Esophagus squamous epithelium (tissue), 4 donors: ENCODE measurements around the gene C14orf180.

ENCODE experiments used
- POLR2A ChIP-seq, 4 donors: fragments of 450-650 bp; IDR thresholded peaks; one replicate each; pipeline ENCODE4 v1.6.1; 2017; ENCODE audit warnings: antibody characterized with exemption in 4 of 4, mild to moderate bottlenecking in 4 of 4, moderate library complexity in 3 of 4
- TF ChIP-seq, protein P1 (sequence below), 6 experiments: fragments of 450-650 bp in 4 of 6; fragments of 200-600 bp in 2 of 6; sonication (generic) in 2 of 6; IDR thresholded peaks; one replicate each; pipeline ENCODE4 v1.5.1; 2016 to 2019; ENCODE audit warnings: antibody characterized with exemption in 6 of 6, mild to moderate bottlenecking in 4 of 6, moderate library complexity in 4 of 6

DNA sequence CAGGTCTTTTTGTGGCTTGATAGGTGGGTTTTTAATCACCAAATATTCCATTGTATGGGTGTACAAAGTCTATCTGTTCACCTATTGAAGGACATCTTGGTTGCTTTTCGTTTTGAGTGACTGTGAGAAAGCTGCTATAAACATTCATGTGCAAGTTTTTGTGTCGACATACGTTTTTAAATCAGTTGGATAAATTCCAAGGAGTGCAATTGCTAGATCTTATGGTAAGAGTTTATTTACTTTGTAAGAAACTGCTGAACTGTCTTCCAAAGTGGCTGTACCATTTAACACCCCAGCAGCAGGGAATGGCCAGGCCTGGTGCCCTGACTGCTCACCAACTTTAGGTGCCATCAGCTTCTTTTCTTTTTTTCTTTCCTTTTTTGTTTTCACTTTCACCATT lies 45.5 kb upstream of the C14orf180 start:
- TF ChIP-seq, protein P1, sequence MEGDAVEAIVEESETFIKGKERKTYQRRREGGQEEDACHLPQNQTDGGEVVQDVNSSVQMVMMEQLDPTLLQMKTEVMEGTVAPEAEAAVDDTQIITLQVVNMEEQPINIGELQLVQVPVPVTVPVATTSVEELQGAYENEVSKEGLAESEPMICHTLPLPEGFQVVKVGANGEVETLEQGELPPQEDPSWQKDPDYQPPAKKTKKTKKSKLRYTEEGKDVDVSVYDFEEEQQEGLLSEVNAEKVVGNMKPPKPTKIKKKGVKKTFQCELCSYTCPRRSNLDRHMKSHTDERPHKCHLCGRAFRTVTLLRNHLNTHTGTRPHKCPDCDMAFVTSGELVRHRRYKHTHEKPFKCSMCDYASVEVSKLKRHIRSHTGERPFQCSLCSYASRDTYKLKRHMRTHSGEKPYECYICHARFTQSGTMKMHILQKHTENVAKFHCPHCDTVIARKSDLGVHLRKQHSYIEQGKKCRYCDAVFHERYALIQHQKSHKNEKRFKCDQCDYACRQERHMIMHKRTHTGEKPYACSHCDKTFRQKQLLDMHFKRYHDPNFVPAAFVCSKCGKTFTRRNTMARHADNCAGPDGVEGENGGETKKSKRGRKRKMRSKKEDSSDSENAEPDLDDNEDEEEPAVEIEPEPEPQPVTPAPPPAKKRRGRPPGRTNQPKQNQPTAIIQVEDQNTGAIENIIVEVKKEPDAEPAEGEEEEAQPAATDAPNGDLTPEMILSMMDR (IDR thresholded peaks at IDR 0.05), result no peak
- no peak for TF ChIP-seq POLR2A (IDR thresholded peaks at IDR 0.05)
